ENCODE data around the gene SCGB2A2.

DNA sequence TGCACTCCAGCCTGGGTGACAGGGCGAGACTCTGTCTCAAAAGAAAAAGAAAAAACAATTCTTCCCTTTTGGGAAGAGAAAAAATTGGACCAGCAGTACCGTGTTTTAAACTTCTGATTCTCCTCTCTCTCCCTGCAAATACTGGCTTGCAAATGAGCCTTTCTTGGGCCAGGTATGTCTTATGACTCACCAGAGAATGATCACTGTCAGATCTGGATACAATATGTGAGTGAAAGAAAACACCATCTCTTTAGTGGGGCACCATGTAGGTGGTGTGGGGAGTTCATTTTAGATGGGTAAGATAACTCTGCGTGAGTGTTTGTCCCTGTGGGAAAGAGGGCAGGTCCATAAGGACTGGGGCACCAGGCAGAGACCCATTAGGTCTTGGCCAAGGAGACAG is 2.4 kb upstream of the SCGB2A2 start:
- no peak for TF ChIP-seq GATA2 (IDR thresholded peaks at IDR 0.05; ENCODE audit: low read depth, low read length)
- TF ChIP-seq GATA3 (IDR thresholded peaks at IDR 0.05; ENCODE audit: low read depth, low read length) = no peak

Measured in SH-SY5Y (cell line).